ENCODE data around the gene TMEM45B. TPM values are rescaled to one million over a fixed set of nuclear protein-coding genes. Genes with fewer than 3 reads are reported as not detected.
"Not testable (repeated sequence)": the region's sequence is repeated elsewhere in the genome, so short reads cannot be mapped to it uniquely, and the experiment has no call there.

TMEM45B gene
- 1 to 10 TPM in 1 of 4 donors, under 1 TPM in 1, not detected in 2; 0.19 to 1.3 TPM for total RNA-seq

DNA sequence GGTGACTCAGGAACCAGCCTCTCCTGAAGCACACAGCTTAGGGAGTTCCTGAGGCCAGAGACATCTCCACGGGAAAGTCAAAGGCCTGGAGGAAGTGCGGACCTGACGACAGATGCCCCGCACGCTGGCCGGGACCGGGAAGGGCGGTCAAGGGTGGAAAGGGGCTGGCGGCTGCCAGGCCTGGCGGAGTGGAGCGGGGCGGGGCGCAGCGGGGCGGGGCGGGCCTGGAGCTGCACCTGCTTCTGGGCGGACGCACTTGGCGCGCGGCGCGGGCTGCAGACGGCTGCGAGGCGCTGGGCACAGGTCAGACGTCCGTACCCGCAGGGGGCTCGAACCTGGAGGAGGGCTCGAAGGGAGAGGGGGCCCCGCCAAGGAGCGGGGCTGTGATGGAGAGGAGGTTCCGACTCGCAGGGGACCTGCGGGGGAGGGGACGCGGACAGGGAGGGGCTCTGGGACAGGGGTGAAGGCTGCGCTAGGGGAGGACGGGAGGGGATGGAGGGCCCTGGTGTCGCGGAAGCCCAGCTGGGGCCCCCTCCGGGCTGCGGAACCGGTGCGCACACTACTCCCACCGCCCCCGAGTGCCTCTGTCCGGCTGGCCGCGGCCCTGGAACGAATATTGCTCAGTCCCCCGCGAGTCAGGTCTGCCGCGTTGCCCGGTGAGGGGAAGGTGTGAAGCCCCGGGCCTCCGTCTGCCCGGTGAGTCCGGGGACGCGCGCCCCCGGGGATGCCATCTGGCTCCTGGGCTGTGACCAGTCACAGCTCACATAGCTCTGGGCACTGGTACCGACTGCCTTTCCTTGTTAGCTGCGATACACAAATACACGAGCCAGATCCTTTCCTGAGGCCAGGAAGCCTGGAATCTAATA, at the start of gene TMEM45B:
Gene TMEM45B, plus strand, starts transcription at position 253 of the 866 bp plus-strand sequence. CDS start 36,635 bp downstream, outside the sequence.
- no peak for ATAC-seq (ENCODE audit: low FRiP score)
- no peak for TF ChIP-seq CTCF (IDR thresholded peaks at IDR 0.05)

DNA sequence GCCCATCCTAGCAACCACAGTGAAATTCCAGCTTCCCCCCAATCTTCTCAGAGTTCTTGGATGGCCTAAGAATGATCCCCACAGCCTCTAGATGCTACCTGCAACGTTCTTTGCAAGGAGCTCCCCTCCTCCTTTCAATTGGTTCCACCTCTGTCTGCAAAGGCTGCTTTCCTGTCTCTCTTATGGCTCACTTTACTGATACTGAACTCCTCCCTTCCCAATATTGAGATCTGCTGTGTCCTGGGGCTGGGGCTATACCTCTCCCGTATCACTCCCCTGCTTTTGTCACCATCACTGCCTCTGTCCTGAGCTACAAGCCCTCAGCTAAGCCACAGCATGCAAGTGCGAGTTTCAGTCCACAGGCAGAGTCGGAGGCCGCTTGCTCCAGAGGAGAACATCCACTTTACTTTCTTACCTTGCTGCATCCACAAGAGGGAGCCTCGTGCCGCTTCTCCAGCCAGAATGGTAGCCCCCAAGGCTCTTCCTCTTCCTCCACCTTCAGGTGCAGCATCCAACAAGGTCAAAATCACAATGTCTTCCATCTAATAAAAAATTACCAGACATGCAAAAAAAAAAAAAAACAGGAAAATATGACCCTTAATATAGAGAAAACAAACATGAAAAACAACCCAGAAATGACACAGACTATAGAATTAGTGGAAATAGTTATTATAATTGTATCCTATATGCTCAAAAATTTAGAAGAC, 48.6 kb upstream of the TMEM45B start:
- TF ChIP-seq CTCF (IDR thresholded peaks at IDR 0.05) = no peak
- DNase-seq (ENCODE audit: low spot score) (no peak), ATAC-seq (ENCODE audit: low FRiP score) (no peak)

More for the DNA sequence above, at the start of gene TMEM45B:
- DNase-seq (ENCODE audit: low spot score) = no peak

GRCh38 chr11:129767827-129768226, 47.8 kb upstream of the TMEM45B start:
- no peak for TF ChIP-seq CTCF (IDR thresholded peaks at IDR 0.05)
- ATAC-seq (ENCODE audit: low FRiP score) (no peak), DNase-seq (ENCODE audit: low spot score) (no peak)

DNA sequence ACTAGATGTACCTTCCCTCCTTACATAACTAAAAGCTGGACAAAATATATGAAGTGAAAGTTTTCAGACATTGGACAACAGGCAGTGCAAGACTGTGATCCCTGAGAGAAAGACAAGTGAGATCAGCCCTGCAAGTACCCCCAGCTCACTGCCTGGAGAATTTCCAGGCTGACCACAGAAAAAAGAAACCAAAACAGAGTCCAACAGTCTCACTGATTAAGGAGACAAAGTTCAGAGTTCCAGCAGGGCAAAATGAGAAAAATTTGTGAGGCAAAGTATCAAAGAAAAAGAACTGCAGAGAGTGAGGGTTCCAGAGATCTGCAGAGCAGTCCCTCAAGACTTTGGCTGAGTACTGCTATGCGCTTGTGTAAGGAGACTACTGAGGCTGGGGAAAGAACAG, 47.3 kb upstream of the TMEM45B start:
- no peak for ATAC-seq (ENCODE audit: low FRiP score)
- no peak for DNase-seq (ENCODE audit: low spot score)
- no peak for TF ChIP-seq CTCF (IDR thresholded peaks at IDR 0.05)

- TF ChIP-seq CTCF (IDR thresholded peaks at IDR 0.05) = no peak
- ATAC-seq (ENCODE audit: low FRiP score) (no peak), DNase-seq (ENCODE audit: low spot score) (no peak)
These were observed 46.6 kb upstream of the TMEM45B start for GRCh38 chr11:129769059-129769458.

GRCh38 chr11:129770993-129771392, 44.7 kb upstream of the TMEM45B start:
- DNase-seq (ENCODE audit: low spot score) (no peak), ATAC-seq (ENCODE audit: low FRiP score) (no peak)
- no peak for TF ChIP-seq CTCF (IDR thresholded peaks at IDR 0.05)

GRCh38 chr11:129771456-129771855, 44.2 kb upstream of the TMEM45B start:
- not testable (repeated sequence) for DNase-seq (ENCODE audit: low spot score); ATAC-seq (ENCODE audit: low FRiP score)

All from omental fat pad (tissue), 4 donors.